Breast epithelium (tissue), 4 donors: ENCODE results near the gene C11orf58. TPM values are rescaled to one million over a fixed set of nuclear protein-coding genes. Genes with fewer than 3 reads are reported as not detected.

Source experiments
- DNase-seq, 2 donors: peaks; one replicate each; pipeline ENCODE4 v3.0.0-alpha.2; 2019; ENCODE audit warnings: low spot score in 2 of 2
- H3K27ac ChIP-seq, 2 donors: fragments of 200-600 bp; sonication (generic) in 1 of 2; one replicate each; pipeline ENCODE4 v1.5.1; 2016 to 2019; ENCODE audit warnings: mild to moderate bottlenecking in 1 of 2
- H3K27me3 ChIP-seq, 2 donors: fragments of 200-600 bp; sonication (generic) in 1 of 2; one replicate each; pipeline versions ENCODE4 v1.5.1 to v1.6.0; 2017 to 2019; ENCODE audit warnings: control low read depth in 1 of 2, mild to moderate bottlenecking in 1 of 2
- H3K36me3 ChIP-seq: fragments of 200-600 bp; one replicate; pipeline ENCODE4 v1.5.1; 2019
- H3K4me1 ChIP-seq, 2 donors: fragments of 200-600 bp; sonication (generic); one replicate each; pipeline ENCODE4 v1.5.1; 2016 to 2019; ENCODE audit warnings: control low read depth in 1 of 2
- H3K4me3 ChIP-seq, 3 donors: fragments of 200-600 bp; sonication (generic); 1 replicate in 2 of 3; 2 replicates in 1 of 3; pipeline ENCODE4 v1.5.1; 2016 to 2019; ENCODE audit warnings: mild to moderate bottlenecking in 3 of 3, moderate library complexity in 2 of 3
- H3K9me3 ChIP-seq, 2 donors: fragments of 200-600 bp; sonication (generic) in 1 of 2; one replicate each; pipeline ENCODE4 v1.5.1; 2016 to 2019; ENCODE audit warnings: control low read depth in 1 of 2
- POLR2A ChIP-seq: fragments of 450-650 bp; IDR thresholded peaks from one replicate; pipeline ENCODE4 v1.6.1; 2016; ENCODE audit warnings: antibody characterized with exemption, mild to moderate bottlenecking, moderate library complexity
- POLR2AphosphoS5 ChIP-seq, 3 donors: sonication (generic); formaldehyde crosslinking; IDR thresholded peaks; one replicate each; pipeline ENCODE4 v1.6.1; 2017; ENCODE audit warnings: antibody characterized with exemption in 3 of 3
- intact Hi-C: fragments of 100-400 bp; cut with DNase I; formaldehyde crosslinking; loops from one replicate; pipeline ENCODE4 v1.15.1; 2023; ENCODE audit warnings: low total_unique reads
- total RNA-seq, 3 donors: library from RNA; depleted of rRNA; stranded (reverse); fragments of >200 nt; gene quantifications; one replicate each; pipeline ENCODE4 v1.1.0, GENCODE V29; 2016
- TF ChIP-seq, protein P1 (sequence below), 3 donors: fragments of 450-650 bp; IDR thresholded peaks; one replicate each; pipeline ENCODE4 v1.5.1; 2016 to 2017; ENCODE audit warnings: antibody characterized with exemption in 3 of 3, mild to moderate bottlenecking in 3 of 3, moderate library complexity in 3 of 3

Gene C11orf58
- total RNA-seq, 3 donors from 2014 or later, result 183 to 207 (median 197) TPM

- Histone ChIP-seq H3K4me1 (peaks cover under 1 to 11% of the 10 kb centered on the region in 2 donors), H3K9me3 (no peaks in the 10 kb centered on the region), H3K27ac (peak overlapping the region in 1 of 2 donors; percentile 7), H3K4me3 (no peak overlapping the region), H3K36me3 (no peaks in the 10 kb centered on the region), H3K27me3 (no peaks in the 10 kb centered on the region)
- intact Hi-C loops, result no loop called here
- TF ChIP-seq POLR2A, result no peak
- TF ChIP-seq, protein P1, sequence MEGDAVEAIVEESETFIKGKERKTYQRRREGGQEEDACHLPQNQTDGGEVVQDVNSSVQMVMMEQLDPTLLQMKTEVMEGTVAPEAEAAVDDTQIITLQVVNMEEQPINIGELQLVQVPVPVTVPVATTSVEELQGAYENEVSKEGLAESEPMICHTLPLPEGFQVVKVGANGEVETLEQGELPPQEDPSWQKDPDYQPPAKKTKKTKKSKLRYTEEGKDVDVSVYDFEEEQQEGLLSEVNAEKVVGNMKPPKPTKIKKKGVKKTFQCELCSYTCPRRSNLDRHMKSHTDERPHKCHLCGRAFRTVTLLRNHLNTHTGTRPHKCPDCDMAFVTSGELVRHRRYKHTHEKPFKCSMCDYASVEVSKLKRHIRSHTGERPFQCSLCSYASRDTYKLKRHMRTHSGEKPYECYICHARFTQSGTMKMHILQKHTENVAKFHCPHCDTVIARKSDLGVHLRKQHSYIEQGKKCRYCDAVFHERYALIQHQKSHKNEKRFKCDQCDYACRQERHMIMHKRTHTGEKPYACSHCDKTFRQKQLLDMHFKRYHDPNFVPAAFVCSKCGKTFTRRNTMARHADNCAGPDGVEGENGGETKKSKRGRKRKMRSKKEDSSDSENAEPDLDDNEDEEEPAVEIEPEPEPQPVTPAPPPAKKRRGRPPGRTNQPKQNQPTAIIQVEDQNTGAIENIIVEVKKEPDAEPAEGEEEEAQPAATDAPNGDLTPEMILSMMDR (IDR thresholded peaks at IDR 0.05), result no peak
- TF ChIP-seq POLR2AphosphoS5 (IDR thresholded peaks at IDR 0.05), result no peak
- no peak for DNase-seq
Measured at GRCh38 chr11:16786131-16786530, 47.7 kb downstream of the C11orf58 start.

DNA sequence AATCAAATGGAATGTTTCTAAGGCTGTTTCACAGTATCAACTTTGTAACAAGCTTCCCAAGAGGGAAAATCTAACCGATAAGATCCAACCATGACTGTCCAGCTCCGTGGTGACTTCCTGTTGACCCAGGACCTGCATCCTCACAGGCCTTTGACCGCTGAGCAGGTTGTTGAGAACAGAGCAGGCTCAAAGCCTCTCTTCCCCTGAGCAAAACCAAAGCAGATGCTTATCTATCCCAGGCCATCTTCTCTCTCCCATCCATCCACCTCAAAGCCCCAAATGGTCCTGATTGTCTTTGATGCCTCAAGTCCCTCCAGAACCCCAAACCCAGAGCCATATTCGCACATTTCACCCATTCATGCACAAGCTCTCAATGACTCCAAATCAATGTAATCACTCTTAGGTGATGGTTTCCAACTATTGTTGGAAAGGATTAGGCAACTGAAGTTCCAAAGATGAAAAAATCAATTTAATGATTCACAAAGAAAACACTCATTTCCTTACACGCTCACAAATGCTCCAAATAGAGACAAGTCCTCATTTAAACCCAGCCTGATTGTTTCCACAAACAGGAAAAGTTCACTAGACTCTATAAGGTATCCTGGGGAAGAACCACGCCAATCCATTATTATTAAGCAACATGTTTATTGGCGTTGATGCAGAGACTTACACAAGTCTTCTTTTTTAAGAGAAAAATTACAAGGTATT, 48.7 kb downstream of the C11orf58 start:
- Histone ChIP-seq H3K4me3 (no peak overlapping the region), H3K27me3 (no peaks in the 10 kb centered on the region), H3K36me3 (no peaks in the 10 kb centered on the region), H3K9me3 (no peaks in the 10 kb centered on the region), H3K4me1 (peaks cover 7 to 21% of the 10 kb centered on the region in 2 donors), H3K27ac (peak overlapping the region in 1 of 2 donors; percentile 26)
- intact Hi-C loops, result no loop called here
- no peak for DNase-seq
- TF ChIP-seq, protein P1 (IDR thresholded peaks at IDR 0.05), result no peak
- TF ChIP-seq POLR2AphosphoS5 (IDR thresholded peaks at IDR 0.05), result no peak
- no peak for TF ChIP-seq POLR2A

DNA sequence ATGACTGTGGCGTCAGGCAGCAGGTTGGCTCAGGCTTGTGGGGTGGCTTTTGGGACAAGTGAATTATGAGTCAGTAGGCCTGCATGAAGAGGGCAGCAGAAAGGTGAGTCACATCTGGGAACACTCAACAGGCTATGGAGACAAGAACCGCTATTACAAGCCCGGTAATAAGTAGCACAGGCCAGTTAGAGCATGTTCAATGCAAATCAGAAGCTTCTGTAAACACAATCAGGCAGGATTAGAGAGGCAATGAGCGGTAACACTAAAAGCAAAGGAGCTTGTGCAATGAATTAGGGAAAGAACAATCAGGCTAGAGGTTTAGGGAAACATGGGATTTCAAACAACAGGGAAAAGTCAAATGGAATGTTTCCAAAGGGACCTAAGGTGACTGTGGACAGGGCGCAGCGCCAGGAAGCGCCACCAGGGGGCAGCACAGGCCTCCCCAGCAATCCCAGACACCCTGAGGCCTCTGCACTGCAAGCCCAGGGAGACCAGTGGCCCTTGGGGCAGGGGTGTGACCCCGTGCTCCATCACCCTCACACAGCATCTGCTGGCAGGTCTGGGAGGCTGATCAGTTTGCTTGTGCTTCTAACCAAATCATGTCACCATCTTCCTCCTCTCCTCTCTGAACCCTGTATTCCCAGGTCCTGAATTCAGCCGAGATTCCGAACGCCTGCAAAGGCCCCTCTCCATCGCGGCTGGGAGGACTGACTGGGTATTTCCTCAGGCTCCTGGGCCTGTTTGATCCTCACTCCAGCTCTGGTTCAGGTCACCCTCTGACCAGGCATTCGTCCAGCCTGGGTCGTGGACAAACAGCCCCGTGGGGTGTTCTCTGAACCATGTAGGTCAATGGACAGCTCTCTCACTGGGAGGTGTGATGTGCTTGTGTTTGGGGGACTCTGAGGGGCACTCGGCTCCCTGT, 50.0 kb downstream of the C11orf58 start:
- TF ChIP-seq POLR2AphosphoS5 (IDR thresholded peaks at IDR 0.05) (no peak), POLR2A (no peak)
- TF ChIP-seq, protein P1 (IDR thresholded peaks at IDR 0.05), result peak; percentile 76 to 90 (median 85)
- H3K27ac ChIP-seq, result peak overlapping the region; percentile 83 to 91
- peak in 1 of 2 donors; percentile 68 for DNase-seq
- H3K36me3 ChIP-seq, result no peaks in the 10 kb centered on the region
- H3K4me1 ChIP-seq, result peaks cover 7 to 22% of the 10 kb centered on the region in 2 donors
- H3K4me3 ChIP-seq, result no peak overlapping the region
- no peaks in the 10 kb centered on the region for H3K27me3 ChIP-seq
- intact Hi-C loops, result no loop called here
- no peaks in the 10 kb centered on the region for H3K9me3 ChIP-seq

DNA sequence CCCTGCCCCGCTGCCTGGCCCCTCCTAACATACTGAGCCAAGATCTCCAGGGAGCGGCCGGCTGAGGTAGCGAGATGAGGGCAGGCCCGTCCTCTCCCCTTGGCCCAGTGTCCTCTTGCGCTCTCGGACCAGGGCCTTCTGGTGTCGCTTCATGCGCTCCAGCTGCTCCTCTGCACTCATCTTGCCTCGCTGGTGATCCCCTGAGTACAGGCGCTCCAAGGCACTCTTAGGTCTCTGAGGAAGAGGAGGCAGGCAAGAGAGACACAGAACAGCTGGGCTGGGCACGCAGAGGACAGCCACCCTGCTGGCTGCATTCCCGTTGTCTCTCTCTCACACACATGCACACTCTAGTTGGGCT, 50.6 kb downstream of the C11orf58 start:
- intact Hi-C loops, result no loop called here
- TF ChIP-seq POLR2AphosphoS5 (IDR thresholded peaks at IDR 0.05) (no peak), POLR2A (no peak)
- TF ChIP-seq, protein P1 (IDR thresholded peaks at IDR 0.05), result no peak
- H3K27ac ChIP-seq, result peak overlapping the region; percentile 83 to 91
- no peaks in the 10 kb centered on the region for H3K27me3 ChIP-seq
- DNase-seq, result no peak
- peaks cover 7 to 22% of the 10 kb centered on the region in 2 donors for H3K4me1 ChIP-seq
- H3K9me3 ChIP-seq, result no peaks in the 10 kb centered on the region
- no peaks in the 10 kb centered on the region for H3K36me3 ChIP-seq
- H3K4me3 ChIP-seq, result no peak overlapping the region
